ENCODE data around the gene NEK1.

- TF ChIP-seq, protein P1, sequence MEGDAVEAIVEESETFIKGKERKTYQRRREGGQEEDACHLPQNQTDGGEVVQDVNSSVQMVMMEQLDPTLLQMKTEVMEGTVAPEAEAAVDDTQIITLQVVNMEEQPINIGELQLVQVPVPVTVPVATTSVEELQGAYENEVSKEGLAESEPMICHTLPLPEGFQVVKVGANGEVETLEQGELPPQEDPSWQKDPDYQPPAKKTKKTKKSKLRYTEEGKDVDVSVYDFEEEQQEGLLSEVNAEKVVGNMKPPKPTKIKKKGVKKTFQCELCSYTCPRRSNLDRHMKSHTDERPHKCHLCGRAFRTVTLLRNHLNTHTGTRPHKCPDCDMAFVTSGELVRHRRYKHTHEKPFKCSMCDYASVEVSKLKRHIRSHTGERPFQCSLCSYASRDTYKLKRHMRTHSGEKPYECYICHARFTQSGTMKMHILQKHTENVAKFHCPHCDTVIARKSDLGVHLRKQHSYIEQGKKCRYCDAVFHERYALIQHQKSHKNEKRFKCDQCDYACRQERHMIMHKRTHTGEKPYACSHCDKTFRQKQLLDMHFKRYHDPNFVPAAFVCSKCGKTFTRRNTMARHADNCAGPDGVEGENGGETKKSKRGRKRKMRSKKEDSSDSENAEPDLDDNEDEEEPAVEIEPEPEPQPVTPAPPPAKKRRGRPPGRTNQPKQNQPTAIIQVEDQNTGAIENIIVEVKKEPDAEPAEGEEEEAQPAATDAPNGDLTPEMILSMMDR (IDR thresholded peaks at IDR 0.05; ENCODE audit: control extremely low read depth in 1 of 3, insufficient read depth in 1 of 3, low read depth in 1 of 3, low read length in 3 of 3) = no peak
- TF ChIP-seq SUZ12 (IDR thresholded peaks at IDR 0.05; ENCODE audit: low read length) = no peak
- no peak for TF ChIP-seq JUND (IDR thresholded peaks at IDR 0.05; ENCODE audit: low read length)
- no peak for TF ChIP-seq ATF2 (IDR thresholded peaks at IDR 0.05; ENCODE audit: low read length)
- no peak for TF ChIP-seq SIRT6 (IDR thresholded peaks at IDR 0.05; ENCODE audit: low read length)
- no peak for TF ChIP-seq NANOG (IDR thresholded peaks at IDR 0.05; ENCODE audit: insufficient read depth, low read depth, low read length, poor library complexity, severe bottlenecking)
- no peak for TF ChIP-seq CREB1 (IDR thresholded peaks at IDR 0.05)
- no peak for TF ChIP-seq CBX5 (IDR thresholded peaks at IDR 0.05; ENCODE audit: low read depth, low read length)
Measured at GRCh38 chr4:169351872-169352271, 260.5 kb downstream of the NEK1 start.
